Measurements from ENCODE around the gene BST1. TPM values are rescaled to one million over a fixed set of nuclear protein-coding genes. Genes with fewer than 3 reads are reported as not detected.
A peak's percentile ranks its signal among the peaks of the same experiment; 100 is the strongest.

Gene BST1
- total RNA-seq, 1 experiment from 2014 or later: 1.4 TPM

DNA sequence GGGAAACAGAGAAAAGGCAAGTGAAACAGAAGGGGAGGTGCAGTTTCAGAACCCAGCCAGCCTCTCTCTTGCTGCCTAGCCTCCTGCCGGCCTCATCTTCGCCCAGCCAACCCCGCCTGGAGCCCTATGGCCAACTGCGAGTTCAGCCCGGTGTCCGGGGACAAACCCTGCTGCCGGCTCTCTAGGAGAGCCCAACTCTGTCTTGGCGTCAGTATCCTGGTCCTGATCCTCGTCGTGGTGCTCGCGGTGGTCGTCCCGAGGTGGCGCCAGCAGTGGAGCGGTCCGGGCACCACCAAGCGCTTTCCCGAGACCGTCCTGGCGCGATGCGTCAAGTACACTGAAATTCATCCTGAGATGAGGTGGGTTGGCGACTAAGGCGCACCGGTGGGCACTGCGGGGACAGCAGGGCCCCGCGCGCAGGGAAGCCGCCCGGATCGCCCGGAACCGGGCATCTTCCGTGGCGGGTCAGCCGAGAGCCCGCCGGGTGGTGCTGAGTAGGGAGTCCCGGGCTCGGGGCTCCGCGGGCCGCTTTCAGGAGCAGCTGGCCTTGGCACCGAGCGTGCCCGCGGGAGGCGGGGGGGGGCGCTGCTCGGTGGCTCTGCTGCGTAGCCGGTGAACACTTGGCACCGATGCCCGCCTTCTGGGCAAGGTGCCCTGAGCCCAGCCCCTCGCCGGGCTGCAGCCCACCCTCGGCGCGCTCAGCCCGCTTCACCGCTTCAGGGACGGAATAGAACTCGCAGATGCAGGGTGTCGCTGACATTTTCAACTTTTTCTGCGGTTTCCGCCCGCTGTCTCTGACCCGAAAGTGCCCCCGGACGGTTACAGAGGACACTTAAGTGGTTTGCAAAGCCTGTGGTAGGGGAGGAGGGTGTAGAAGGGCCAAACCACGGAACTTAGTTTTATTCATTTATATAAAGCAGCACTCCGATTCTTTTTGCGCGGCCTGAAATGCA lies 75.7 kb downstream of the BST1 start, which contains the start of gene CD38 (continued):
- TF ChIP-seq, protein P1, sequence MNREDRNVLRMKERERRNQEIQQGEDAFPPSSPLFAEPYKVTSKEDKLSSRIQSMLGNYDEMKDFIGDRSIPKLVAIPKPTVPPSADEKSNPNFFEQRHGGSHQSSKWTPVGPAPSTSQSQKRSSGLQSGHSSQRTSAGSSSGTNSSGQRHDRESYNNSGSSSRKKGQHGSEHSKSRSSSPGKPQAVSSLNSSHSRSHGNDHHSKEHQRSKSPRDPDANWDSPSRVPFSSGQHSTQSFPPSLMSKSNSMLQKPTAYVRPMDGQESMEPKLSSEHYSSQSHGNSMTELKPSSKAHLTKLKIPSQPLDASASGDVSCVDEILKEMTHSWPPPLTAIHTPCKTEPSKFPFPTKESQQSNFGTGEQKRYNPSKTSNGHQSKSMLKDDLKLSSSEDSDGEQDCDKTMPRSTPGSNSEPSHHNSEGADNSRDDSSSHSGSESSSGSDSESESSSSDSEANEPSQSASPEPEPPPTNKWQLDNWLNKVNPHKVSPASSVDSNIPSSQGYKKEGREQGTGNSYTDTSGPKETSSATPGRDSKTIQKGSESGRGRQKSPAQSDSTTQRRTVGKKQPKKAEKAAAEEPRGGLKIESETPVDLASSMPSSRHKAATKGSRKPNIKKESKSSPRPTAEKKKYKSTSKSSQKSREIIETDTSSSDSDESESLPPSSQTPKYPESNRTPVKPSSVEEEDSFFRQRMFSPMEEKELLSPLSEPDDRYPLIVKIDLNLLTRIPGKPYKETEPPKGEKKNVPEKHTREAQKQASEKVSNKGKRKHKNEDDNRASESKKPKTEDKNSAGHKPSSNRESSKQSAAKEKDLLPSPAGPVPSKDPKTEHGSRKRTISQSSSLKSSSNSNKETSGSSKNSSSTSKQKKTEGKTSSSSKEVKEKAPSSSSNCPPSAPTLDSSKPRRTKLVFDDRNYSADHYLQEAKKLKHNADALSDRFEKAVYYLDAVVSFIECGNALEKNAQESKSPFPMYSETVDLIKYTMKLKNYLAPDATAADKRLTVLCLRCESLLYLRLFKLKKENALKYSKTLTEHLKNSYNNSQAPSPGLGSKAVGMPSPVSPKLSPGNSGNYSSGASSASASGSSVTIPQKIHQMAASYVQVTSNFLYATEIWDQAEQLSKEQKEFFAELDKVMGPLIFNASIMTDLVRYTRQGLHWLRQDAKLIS (CRISPR knock-in tag; IDR thresholded peaks at IDR 0.05; ENCODE audit: borderline replicate concordance): no peak
- TF ChIP-seq JUN (CRISPR knock-in tag; IDR thresholded peaks at IDR 0.05): no peak
- TF ChIP-seq HMGA2 (CRISPR knock-in tag; IDR thresholded peaks at IDR 0.05): no peak
- TF ChIP-seq SP1 (CRISPR knock-in tag; conservative IDR thresholded peaks at IDR 0.05): no peak
- TF ChIP-seq RORB (CRISPR knock-in tag; IDR thresholded peaks at IDR 0.05): no peak
- no peak for TF ChIP-seq FOXK1 (CRISPR knock-in tag; IDR thresholded peaks at IDR 0.05)
- TF ChIP-seq ZNF423 (CRISPR knock-in tag; IDR thresholded peaks at IDR 0.05): no peak
- TF ChIP-seq, protein P2, sequence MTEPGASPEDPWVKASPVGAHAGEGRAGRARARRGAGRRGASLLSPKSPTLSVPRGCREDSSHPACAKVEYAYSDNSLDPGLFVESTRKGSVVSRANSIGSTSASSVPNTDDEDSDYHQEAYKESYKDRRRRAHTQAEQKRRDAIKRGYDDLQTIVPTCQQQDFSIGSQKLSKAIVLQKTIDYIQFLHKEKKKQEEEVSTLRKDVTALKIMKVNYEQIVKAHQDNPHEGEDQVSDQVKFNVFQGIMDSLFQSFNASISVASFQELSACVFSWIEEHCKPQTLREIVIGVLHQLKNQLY (CRISPR knock-in tag; IDR thresholded peaks at IDR 0.05): no peak

DNA sequence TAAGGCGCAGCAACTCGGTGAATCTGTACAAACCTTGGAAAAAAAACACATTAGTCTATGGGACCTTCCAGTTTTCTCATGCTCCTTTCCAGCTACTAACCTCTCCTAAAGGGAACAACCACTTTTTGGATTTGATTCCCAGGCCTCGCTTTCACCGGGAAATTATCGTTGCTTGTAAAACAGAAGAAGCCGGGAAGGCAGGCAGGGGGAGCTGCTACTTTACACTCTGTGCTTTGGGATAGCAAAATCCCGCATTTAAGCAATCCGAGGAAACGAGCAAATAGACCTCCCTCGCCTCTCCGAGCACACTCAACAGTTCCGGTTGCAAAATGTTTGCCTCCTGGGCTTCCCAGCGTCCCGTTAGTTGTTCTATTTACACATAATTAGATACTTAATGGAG lies 76.4 kb downstream of the BST1 start:
- Mint-ChIP-seq H3K4me1 (peaks cover 13% of the 10 kb centered on the region), H3K36me3 (no peaks in the 10 kb centered on the region), H3K27me3 (ENCODE audit: low read depth) (peaks cover 66% of the 10 kb centered on the region), H3K4me3 (peak overlapping the region; percentile 74), H3K27ac (no peak overlapping the region), H3K9me3 (no peaks in the 10 kb centered on the region)
- CTCF ChIA-PET: interaction anchor here (0.6 to 1.4 kb wide), 6 partner anchors 11 to 179 kb away, joined by 3 to 10 read pairs (median 3); no protein-coding TSS in a partner anchor
- ATAC-seq (peak; percentile 45), DNase-seq (ENCODE audit: low spot score) (peak; percentile 43)
- POLR2A ChIA-PET: interaction anchor here (0.6 kb wide), 2 partner anchors 13 to 1580 kb away, joined by 3 to 6 read pairs; no protein-coding TSS in a partner anchor
- TF ChIP-seq, protein P3, sequence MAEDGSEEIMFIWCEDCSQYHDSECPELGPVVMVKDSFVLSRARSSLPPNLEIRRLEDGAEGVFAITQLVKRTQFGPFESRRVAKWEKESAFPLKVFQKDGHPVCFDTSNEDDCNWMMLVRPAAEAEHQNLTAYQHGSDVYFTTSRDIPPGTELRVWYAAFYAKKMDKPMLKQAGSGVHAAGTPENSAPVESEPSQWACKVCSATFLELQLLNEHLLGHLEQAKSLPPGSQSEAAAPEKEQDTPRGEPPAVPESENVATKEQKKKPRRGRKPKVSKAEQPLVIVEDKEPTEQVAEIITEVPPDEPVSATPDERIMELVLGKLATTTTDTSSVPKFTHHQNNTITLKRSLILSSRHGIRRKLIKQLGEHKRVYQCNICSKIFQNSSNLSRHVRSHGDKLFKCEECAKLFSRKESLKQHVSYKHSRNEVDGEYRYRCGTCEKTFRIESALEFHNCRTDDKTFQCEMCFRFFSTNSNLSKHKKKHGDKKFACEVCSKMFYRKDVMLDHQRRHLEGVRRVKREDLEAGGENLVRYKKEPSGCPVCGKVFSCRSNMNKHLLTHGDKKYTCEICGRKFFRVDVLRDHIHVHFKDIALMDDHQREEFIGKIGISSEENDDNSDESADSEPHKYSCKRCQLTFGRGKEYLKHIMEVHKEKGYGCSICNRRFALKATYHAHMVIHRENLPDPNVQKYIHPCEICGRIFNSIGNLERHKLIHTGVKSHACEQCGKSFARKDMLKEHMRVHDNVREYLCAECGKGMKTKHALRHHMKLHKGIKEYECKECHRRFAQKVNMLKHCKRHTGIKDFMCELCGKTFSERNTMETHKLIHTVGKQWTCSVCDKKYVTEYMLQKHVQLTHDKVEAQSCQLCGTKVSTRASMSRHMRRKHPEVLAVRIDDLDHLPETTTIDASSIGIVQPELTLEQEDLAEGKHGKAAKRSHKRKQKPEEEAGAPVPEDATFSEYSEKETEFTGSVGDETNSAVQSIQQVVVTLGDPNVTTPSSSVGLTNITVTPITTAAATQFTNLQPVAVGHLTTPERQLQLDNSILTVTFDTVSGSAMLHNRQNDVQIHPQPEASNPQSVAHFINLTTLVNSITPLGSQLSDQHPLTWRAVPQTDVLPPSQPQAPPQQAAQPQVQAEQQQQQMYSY (CRISPR knock-in tag; IDR thresholded peaks at IDR 0.05): no peak
- TF ChIP-seq NR2C2 (CRISPR knock-in tag; IDR thresholded peaks at IDR 0.05) (no peak), TP53 (CRISPR knock-in tag; IDR thresholded peaks at IDR 0.05) (no peak), CBFB (CRISPR knock-in tag; IDR thresholded peaks at IDR 0.05; ENCODE audit: low read depth) (no peak), MXD4 (CRISPR knock-in tag; IDR thresholded peaks at IDR 0.05; ENCODE audit: borderline replicate concordance) (no peak), EMX1 (CRISPR knock-in tag; IDR thresholded peaks at IDR 0.05) (no peak), SP1 (CRISPR knock-in tag; conservative IDR thresholded peaks at IDR 0.05) (no peak), GRHL2 (CRISPR knock-in tag; IDR thresholded peaks at IDR 0.05; ENCODE audit: insufficient replicate concordance, severe bottlenecking) (no peak), ATF1 (CRISPR knock-in tag; IDR thresholded peaks at IDR 0.05) (no peak)
- TF ChIP-seq, protein P4, sequence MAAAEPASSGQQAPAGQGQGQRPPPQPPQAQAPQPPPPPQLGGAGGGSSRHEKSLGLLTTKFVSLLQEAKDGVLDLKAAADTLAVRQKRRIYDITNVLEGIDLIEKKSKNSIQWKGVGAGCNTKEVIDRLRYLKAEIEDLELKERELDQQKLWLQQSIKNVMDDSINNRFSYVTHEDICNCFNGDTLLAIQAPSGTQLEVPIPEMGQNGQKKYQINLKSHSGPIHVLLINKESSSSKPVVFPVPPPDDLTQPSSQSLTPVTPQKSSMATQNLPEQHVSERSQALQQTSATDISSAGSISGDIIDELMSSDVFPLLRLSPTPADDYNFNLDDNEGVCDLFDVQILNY (CRISPR knock-in tag; IDR thresholded peaks at IDR 0.05): no peak
- TF ChIP-seq, protein P5, sequence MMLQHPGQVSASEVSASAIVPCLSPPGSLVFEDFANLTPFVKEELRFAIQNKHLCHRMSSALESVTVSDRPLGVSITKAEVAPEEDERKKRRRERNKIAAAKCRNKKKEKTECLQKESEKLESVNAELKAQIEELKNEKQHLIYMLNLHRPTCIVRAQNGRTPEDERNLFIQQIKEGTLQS (CRISPR knock-in tag; conservative IDR thresholded peaks at IDR 0.05): no peak
- TF ChIP-seq, protein P6, sequence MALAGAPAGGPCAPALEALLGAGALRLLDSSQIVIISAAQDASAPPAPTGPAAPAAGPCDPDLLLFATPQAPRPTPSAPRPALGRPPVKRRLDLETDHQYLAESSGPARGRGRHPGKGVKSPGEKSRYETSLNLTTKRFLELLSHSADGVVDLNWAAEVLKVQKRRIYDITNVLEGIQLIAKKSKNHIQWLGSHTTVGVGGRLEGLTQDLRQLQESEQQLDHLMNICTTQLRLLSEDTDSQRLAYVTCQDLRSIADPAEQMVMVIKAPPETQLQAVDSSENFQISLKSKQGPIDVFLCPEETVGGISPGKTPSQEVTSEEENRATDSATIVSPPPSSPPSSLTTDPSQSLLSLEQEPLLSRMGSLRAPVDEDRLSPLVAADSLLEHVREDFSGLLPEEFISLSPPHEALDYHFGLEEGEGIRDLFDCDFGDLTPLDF (CRISPR knock-in tag; IDR thresholded peaks at IDR 0.05): no peak

Measured in WTC11 (cell line).